ENCODE results near the gene ADCY7. TPM values are rescaled to one million over a fixed set of nuclear protein-coding genes. Genes with fewer than 3 reads are reported as not detected.

Gene ADCY7
- total RNA-seq, 1 donor from 2014 or later, result 17.0 TPM

GRCh38 chr16:50309527-50310307 lies 43.4 kb downstream of the ADCY7 start:
- H3K4me1 Mint-ChIP-seq (ENCODE audit: low read depth), result peaks cover 14% of the 10 kb centered on the region
- H3K27ac Mint-ChIP-seq, result no peak overlapping the region
- DNase-seq (ENCODE audit: low spot score, unreplicated experiment), result no peak
- peaks cover 5% of the 10 kb centered on the region for H3K36me3 Mint-ChIP-seq (ENCODE audit: insufficient read depth)
- H3K9me3 Mint-ChIP-seq (ENCODE audit: low read depth), result no peaks in the 10 kb centered on the region
- H3K4me3 Mint-ChIP-seq (ENCODE audit: low read depth), result no peak overlapping the region
- TF ChIP-seq, protein P1, sequence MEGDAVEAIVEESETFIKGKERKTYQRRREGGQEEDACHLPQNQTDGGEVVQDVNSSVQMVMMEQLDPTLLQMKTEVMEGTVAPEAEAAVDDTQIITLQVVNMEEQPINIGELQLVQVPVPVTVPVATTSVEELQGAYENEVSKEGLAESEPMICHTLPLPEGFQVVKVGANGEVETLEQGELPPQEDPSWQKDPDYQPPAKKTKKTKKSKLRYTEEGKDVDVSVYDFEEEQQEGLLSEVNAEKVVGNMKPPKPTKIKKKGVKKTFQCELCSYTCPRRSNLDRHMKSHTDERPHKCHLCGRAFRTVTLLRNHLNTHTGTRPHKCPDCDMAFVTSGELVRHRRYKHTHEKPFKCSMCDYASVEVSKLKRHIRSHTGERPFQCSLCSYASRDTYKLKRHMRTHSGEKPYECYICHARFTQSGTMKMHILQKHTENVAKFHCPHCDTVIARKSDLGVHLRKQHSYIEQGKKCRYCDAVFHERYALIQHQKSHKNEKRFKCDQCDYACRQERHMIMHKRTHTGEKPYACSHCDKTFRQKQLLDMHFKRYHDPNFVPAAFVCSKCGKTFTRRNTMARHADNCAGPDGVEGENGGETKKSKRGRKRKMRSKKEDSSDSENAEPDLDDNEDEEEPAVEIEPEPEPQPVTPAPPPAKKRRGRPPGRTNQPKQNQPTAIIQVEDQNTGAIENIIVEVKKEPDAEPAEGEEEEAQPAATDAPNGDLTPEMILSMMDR (IDR thresholded peaks at IDR 0.05; ENCODE audit: unreplicated experiment), result no peak
- H3K27me3 Mint-ChIP-seq, result no peaks in the 10 kb centered on the region

GRCh38 chr16:50310308-50311133 lies 44.2 kb downstream of the ADCY7 start:
- Mint-ChIP-seq H3K27me3 (no peaks in the 10 kb centered on the region), H3K4me3 (ENCODE audit: low read depth) (no peak overlapping the region), H3K36me3 (ENCODE audit: insufficient read depth) (peaks cover 9% of the 10 kb centered on the region), H3K27ac (no peak overlapping the region), H3K9me3 (ENCODE audit: low read depth) (no peaks in the 10 kb centered on the region), H3K4me1 (ENCODE audit: low read depth) (peaks cover 17% of the 10 kb centered on the region)
- DNase-seq (ENCODE audit: low spot score, unreplicated experiment), result no peak
- TF ChIP-seq, protein P1 (IDR thresholded peaks at IDR 0.05; ENCODE audit: unreplicated experiment), result no peak

GRCh38 chr16:50311134-50311528 lies 44.8 kb downstream of the ADCY7 start:
- DNase-seq (ENCODE audit: low spot score, unreplicated experiment), result no peak

GRCh38 chr16:50311891-50312501 lies 45.6 kb downstream of the ADCY7 start:
- no peak overlapping the region for H3K4me3 Mint-ChIP-seq (ENCODE audit: low read depth)
- H3K36me3 Mint-ChIP-seq (ENCODE audit: insufficient read depth), result peaks cover 14% of the 10 kb centered on the region
- H3K4me1 Mint-ChIP-seq (ENCODE audit: low read depth), result peaks cover 17% of the 10 kb centered on the region
- no peak for DNase-seq (ENCODE audit: low spot score, unreplicated experiment)
- no peaks in the 10 kb centered on the region for H3K27me3 Mint-ChIP-seq
- TF ChIP-seq, protein P1 (IDR thresholded peaks at IDR 0.05; ENCODE audit: unreplicated experiment), result no peak
- H3K27ac Mint-ChIP-seq, result no peak overlapping the region
- no peaks in the 10 kb centered on the region for H3K9me3 Mint-ChIP-seq (ENCODE audit: low read depth)

More at GRCh38 chr16:50311134-50311528, 44.8 kb downstream of the ADCY7 start:
- peaks cover 17% of the 10 kb centered on the region for H3K4me1 Mint-ChIP-seq (ENCODE audit: low read depth)
- H3K9me3 Mint-ChIP-seq (ENCODE audit: low read depth), result no peaks in the 10 kb centered on the region
- no peak overlapping the region for H3K27ac Mint-ChIP-seq
- no peak overlapping the region for H3K4me3 Mint-ChIP-seq (ENCODE audit: low read depth)
- H3K27me3 Mint-ChIP-seq, result no peaks in the 10 kb centered on the region
- H3K36me3 Mint-ChIP-seq (ENCODE audit: insufficient read depth), result peaks cover 9% of the 10 kb centered on the region
- TF ChIP-seq, protein P1 (IDR thresholded peaks at IDR 0.05; ENCODE audit: unreplicated experiment), result no peak
